Measurements from ENCODE around the gene MSL1.
A peak's percentile ranks its signal among the peaks of the same experiment; 100 is the strongest.

The MSL1 gene

DNA sequence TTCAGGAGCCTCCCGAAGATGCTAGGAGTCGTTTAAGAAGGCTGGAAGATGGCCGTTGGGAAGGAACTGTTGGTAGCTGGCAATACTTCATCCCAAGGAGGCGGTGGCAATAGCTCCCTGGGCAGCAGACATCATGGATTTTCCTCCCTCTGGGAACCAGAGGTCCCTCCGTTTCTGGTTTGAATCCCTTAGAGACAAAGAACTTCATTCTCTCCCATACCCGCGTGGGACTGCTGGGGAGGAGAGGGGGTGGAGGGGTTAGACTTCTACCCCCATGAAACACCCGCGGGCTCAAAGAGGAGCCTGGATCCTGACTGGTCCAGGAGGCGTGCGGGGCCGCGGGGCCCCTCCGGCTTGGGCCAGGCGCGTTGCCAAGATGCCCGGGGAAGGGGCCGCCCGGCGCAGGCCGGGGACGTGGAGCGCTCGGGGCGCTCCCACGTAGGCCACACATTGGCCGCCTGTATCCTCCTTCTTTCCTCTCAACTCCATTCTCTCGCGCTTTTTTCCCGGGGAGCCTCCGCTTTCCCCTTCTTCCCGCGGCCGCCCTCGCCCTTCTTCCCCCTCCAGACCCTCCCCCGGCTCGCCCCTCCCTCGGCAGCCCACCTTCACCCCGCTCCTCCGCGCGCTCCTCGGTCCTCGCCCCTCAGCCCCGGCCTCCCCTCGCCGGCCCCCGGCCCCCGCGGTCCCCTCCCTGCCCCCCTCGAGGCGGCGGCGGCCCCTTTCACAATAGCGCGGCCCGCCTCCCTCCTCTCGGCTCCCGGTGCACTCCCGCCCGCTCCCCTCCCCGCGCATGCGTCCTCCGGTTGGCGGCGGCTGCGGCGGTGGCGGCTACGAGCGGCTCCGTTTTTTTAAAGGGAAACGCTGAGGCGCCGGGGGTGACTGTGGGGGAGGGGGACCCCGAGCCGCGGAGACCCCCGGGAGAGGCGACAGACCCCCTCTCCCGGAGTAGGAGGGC is at the start of gene MSL1:
Gene MSL1 (plus strand): TSS at position 791 of the 955 bp plus-strand sequence. CDS start 642 bp downstream, outside the sequence.
- Histone ChIP-seq H3K9ac (ENCODE audit: low read length) (peak within 1 kb of the TSS; percentile 98), H3K9me3 (ENCODE audit: insufficient read depth, low read length) (no peaks in the 10 kb centered on the region), H3K27me3 (ENCODE audit: low read length) (no peaks in the 10 kb centered on the region), H3K4me3 (ENCODE audit: insufficient read depth, low read length, poor library complexity, severe bottlenecking) (peak within 1 kb of the TSS; percentile 73), H3K27ac (ENCODE audit: low read depth, low read length) (peak within 1 kb of the TSS; percentile 58), H3K79me2 (ENCODE audit: insufficient read depth, low read length) (peaks cover 39% of the 10 kb centered on the region), H3K4me2 (ENCODE audit: low read depth, low read length, poor library complexity, severe bottlenecking) (peak within 1 kb of the TSS; percentile 85), H3F3A (ENCODE audit: insufficient read depth) (peaks cover 10% of the 10 kb centered on the region), H4K20me1 (ENCODE audit: low read depth, low read length) (peaks cover 4% of the 10 kb centered on the region; the same call in 1 of the 2 replicates), H3K9me2 (replicated peaks; ENCODE audit: insufficient read depth, low read length) (no peaks in the 10 kb centered on the region), H2AFZ (ENCODE audit: low read depth, low read length, severe bottlenecking) (peak within 1 kb of the TSS; percentile 90), H3K36me3 (ENCODE audit: low read length) (0 out of 2 replicates have a peak, but pooled peaks cover 6% of the 10 kb centered on the region)
- TF ChIP-seq EZH2phosphoT487 (conservative IDR thresholded peaks at IDR 0.05; ENCODE audit: low read length) = no peak
- TF ChIP-seq, protein P1, sequence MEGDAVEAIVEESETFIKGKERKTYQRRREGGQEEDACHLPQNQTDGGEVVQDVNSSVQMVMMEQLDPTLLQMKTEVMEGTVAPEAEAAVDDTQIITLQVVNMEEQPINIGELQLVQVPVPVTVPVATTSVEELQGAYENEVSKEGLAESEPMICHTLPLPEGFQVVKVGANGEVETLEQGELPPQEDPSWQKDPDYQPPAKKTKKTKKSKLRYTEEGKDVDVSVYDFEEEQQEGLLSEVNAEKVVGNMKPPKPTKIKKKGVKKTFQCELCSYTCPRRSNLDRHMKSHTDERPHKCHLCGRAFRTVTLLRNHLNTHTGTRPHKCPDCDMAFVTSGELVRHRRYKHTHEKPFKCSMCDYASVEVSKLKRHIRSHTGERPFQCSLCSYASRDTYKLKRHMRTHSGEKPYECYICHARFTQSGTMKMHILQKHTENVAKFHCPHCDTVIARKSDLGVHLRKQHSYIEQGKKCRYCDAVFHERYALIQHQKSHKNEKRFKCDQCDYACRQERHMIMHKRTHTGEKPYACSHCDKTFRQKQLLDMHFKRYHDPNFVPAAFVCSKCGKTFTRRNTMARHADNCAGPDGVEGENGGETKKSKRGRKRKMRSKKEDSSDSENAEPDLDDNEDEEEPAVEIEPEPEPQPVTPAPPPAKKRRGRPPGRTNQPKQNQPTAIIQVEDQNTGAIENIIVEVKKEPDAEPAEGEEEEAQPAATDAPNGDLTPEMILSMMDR (IDR thresholded peaks at IDR 0.05; ENCODE audit: insufficient read depth, low read length, poor library complexity, severe bottlenecking) = no peak

- TF ChIP-seq, protein P1 (IDR thresholded peaks at IDR 0.05; ENCODE audit: insufficient read depth, low read length, poor library complexity, severe bottlenecking) = no peak
- TF ChIP-seq EZH2phosphoT487 (conservative IDR thresholded peaks at IDR 0.05; ENCODE audit: low read length) = no peak
- H3K27ac ChIP-seq (ENCODE audit: low read depth, low read length) = no peak overlapping the region
- no peaks in the 10 kb centered on the region for H3F3A ChIP-seq (ENCODE audit: insufficient read depth)
- H4K20me1 ChIP-seq (ENCODE audit: low read depth, low read length) = no peaks in the 10 kb centered on the region
- H3K9ac ChIP-seq (ENCODE audit: low read length) = no peak overlapping the region
- no peaks in the 10 kb centered on the region for H3K9me2 ChIP-seq (replicated peaks; ENCODE audit: insufficient read depth, low read length)
- H3K36me3 ChIP-seq (ENCODE audit: low read length) = no peaks in the 10 kb centered on the region
- no peak overlapping the region for H3K4me2 ChIP-seq (ENCODE audit: low read depth, low read length, poor library complexity, severe bottlenecking)
- no peak overlapping the region for H2AFZ ChIP-seq (ENCODE audit: low read depth, low read length, severe bottlenecking)
- H3K9me3 ChIP-seq (ENCODE audit: insufficient read depth, low read length) = no peaks in the 10 kb centered on the region
- no peaks in the 10 kb centered on the region for H3K27me3 ChIP-seq (ENCODE audit: low read length)
- H3K79me2 ChIP-seq (ENCODE audit: insufficient read depth, low read length) = no peaks in the 10 kb centered on the region
- no peak overlapping the region for H3K4me3 ChIP-seq (ENCODE audit: insufficient read depth, low read length, poor library complexity, severe bottlenecking)
These were observed 49.6 kb upstream of the MSL1 start for GRCh38 chr17:40072040-40072734.

DNA sequence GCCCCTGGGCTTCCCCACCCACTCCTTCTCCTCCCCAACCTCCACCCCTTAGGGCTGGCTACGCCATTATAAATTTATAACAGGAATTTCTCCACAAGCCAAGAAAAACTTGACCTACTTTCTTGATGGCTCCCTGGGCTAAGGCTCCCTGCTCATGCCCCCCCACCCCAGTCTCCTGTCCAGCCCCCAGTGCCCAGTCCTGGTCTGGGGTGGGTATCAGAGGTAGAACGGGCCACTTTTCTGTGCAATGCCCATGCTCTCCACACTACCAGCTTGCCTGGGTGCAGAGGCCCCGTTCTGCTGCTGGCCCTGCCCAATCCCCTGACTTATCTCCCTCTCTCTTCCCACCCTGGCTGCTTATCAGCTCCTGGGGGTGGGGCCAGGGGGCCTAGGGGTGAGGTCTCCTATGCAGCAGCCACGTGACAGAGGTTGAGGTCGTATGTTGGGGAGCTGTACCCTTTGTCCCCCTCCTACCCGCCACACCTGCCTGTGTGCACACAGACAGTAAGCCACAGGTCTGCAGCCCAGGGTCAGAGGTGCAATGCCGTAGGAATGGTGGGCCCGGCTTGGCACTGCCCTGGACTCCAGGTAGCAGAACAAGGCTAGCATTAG is 48.9 kb upstream of the MSL1 start:
- no peaks in the 10 kb centered on the region for H3K27me3 ChIP-seq (ENCODE audit: low read length)
- no peaks in the 10 kb centered on the region for H3K9me3 ChIP-seq (ENCODE audit: insufficient read depth, low read length)
- no peaks in the 10 kb centered on the region for H3K79me2 ChIP-seq (ENCODE audit: insufficient read depth, low read length)
- H3K9ac ChIP-seq (ENCODE audit: low read length) = no peak overlapping the region
- H4K20me1 ChIP-seq (ENCODE audit: low read depth, low read length) = no peaks in the 10 kb centered on the region
- no peaks in the 10 kb centered on the region for H3F3A ChIP-seq (ENCODE audit: insufficient read depth)
- H3K9me2 ChIP-seq (replicated peaks; ENCODE audit: insufficient read depth, low read length) = no peaks in the 10 kb centered on the region
- H3K36me3 ChIP-seq (ENCODE audit: low read length) = no peaks in the 10 kb centered on the region
- H3K4me2 ChIP-seq (ENCODE audit: low read depth, low read length, poor library complexity, severe bottlenecking) = no peak overlapping the region
- no peak overlapping the region for H3K4me3 ChIP-seq (ENCODE audit: insufficient read depth, low read length, poor library complexity, severe bottlenecking)
- H2AFZ ChIP-seq (ENCODE audit: low read depth, low read length, severe bottlenecking) = no peak overlapping the region
- TF ChIP-seq, protein P1 (IDR thresholded peaks at IDR 0.05; ENCODE audit: insufficient read depth, low read length, poor library complexity, severe bottlenecking) = no peak
- TF ChIP-seq EZH2phosphoT487 (conservative IDR thresholded peaks at IDR 0.05; ENCODE audit: low read length) = no peak
- H3K27ac ChIP-seq (ENCODE audit: low read depth, low read length) = no peak overlapping the region

Data from SU-DHL-6 (cell line).